Omental fat pad (tissue), 4 donors: ENCODE measurements around the gene LRRC27. TPM values are rescaled to one million over a fixed set of nuclear protein-coding genes. Genes with fewer than 3 reads are reported as not detected.
"Not testable (repeated sequence)": the region's sequence is repeated elsewhere in the genome, so short reads cannot be mapped to it uniquely, and the experiment has no call there.

Source experiments
- ATAC-seq: fragments of 150-250 bp; one replicate; pipeline ENCODE4 v1.9.1; 2016; ENCODE audit warnings: mild to moderate bottlenecking, moderate library complexity; ENCODE audit not compliant: low FRiP score
- DNase-seq: peaks from one replicate; pipeline ENCODE4 v3.0.0-alpha.2; 2019; ENCODE audit warnings: low spot score
- CTCF ChIP-seq, 3 donors: fragments of 450-650 bp; IDR thresholded peaks; one replicate each; pipeline ENCODE4 v1.5.1; 2016 to 2017; ENCODE audit warnings: antibody characterized with exemption in 3 of 3, mild to moderate bottlenecking in 3 of 3, moderate library complexity in 2 of 3
- total RNA-seq, 4 donors: library from RNA; depleted of rRNA; stranded (reverse); fragments of >200 nt; gene quantifications; one replicate each; pipeline ENCODE4 v1.1.0, GENCODE V29; 2016

The LRRC27 gene
- total RNA-seq, 4 donors from 2014 or later, result 5.0 to 12.1 (median 7.7) TPM

GRCh38 chr10:132334631-132335188, 2.7 kb downstream of the LRRC27 start:
- no peak for TF ChIP-seq CTCF (IDR thresholded peaks at IDR 0.05)
- ATAC-seq (no peak), DNase-seq (no peak)

GRCh38 chr10:132335189-132336063, 3.4 kb downstream of the LRRC27 start:
- DNase-seq (no peak), ATAC-seq (no peak)
- TF ChIP-seq CTCF (IDR thresholded peaks at IDR 0.05), result no peak

GRCh38 chr10:132336064-132336746, 4.2 kb downstream of the LRRC27 start:
- DNase-seq (no peak), ATAC-seq (no peak)
- no peak for TF ChIP-seq CTCF (IDR thresholded peaks at IDR 0.05)

- ATAC-seq (no peak), DNase-seq (no peak)
- no peak for TF ChIP-seq CTCF (IDR thresholded peaks at IDR 0.05)
These were observed 5.0 kb downstream of the LRRC27 start for GRCh38 chr10:132336919-132337407.

GRCh38 chr10:132337854-132338253, 5.9 kb downstream of the LRRC27 start:
- ATAC-seq, DNase-seq: not testable (repeated sequence)

- no peak for TF ChIP-seq CTCF (IDR thresholded peaks at IDR 0.05)
- DNase-seq (no peak), ATAC-seq (no peak)
These were observed 6.9 kb downstream of the LRRC27 start for GRCh38 chr10:132338876-132339275.

- no peak for DNase-seq
- TF ChIP-seq CTCF (IDR thresholded peaks at IDR 0.05), result no peak
- no peak for ATAC-seq
These were observed 7.3 kb downstream of the LRRC27 start for GRCh38 chr10:132339276-132339675.
